OCI-LY7 (cell line): Measurements from ENCODE around the gene GRB10. TPM values are rescaled to one million over a fixed set of nuclear protein-coding genes. Genes with fewer than 3 reads are reported as not detected.

Source experiments
- BruUV-seq: library from RNA; stranded (reverse); fragments of 400-500 nt; replicated peaks from 2 replicates; lab custom pipeline; 2021; lab: Mats Ljungman, UMichigan
- CTCF ChIA-PET: fragments of 300-600 bp; sonication (Branson Sonifier 250); formaldehyde crosslinking; loops from one replicate; lab custom pipeline; 2022; ENCODE audit warnings: antibody characterized with exemption; ENCODE audit not compliant: unreplicated experiment; lab: Charles Lee
- POLR2A ChIA-PET: fragments of 300-600 bp; sonication (Branson Sonifier 250); formaldehyde crosslinking; loops from one replicate; lab custom pipeline; 2022; ENCODE audit warnings: antibody characterized with exemption; lab: Charles Lee
- DNase-seq: peaks from one replicate; pipeline ENCODE4 v3.0.0-alpha.2; 2015; ENCODE audit warnings: low spot score
- H2AFZ ChIP-seq: fragments of 200-600 bp; sonication (generic), shearing (Covaris generic); 2 replicates; pipeline ENCODE4 v1.6.1; 2014; ENCODE audit warnings: mild to moderate bottlenecking, antibody characterized with exemption, low read length, moderate library complexity
- H3K27ac ChIP-seq: fragments of 200-600 bp; sonication (generic); 2 replicates; pipeline ENCODE4 v1.5.1; 2014; ENCODE audit warnings: mixed run types, low read depth, mild to moderate bottlenecking, moderate library complexity, low read length, inconsistent platforms; ENCODE audit not compliant: poor library complexity, severe bottlenecking
- H3K36me3 ChIP-seq: fragments of 200-600 bp; sonication (generic); 2 replicates; pipeline ENCODE4 v1.6.1; 2014; ENCODE audit warnings: mild to moderate bottlenecking, antibody characterized with exemption, low read length, moderate library complexity, mixed read lengths; ENCODE audit not compliant: insufficient read depth
- H3K4me1 ChIP-seq: fragments of 200-600 bp; sonication (generic); 2 replicates; pipeline ENCODE4 v1.5.1; 2014; ENCODE audit warnings: mild to moderate bottlenecking, low read length; ENCODE audit not compliant: insufficient read depth, poor library complexity, severe bottlenecking
- H3K4me2 ChIP-seq: fragments of 200-600 bp; sonication (generic); 2 replicates; pipeline ENCODE4 v1.6.1; 2014; ENCODE audit warnings: mild to moderate bottlenecking, low read length
- H3K4me3 ChIP-seq: fragments of 200-600 bp; sonication (generic); 2 replicates; pipeline ENCODE4 v1.5.1; 2014; ENCODE audit warnings: mild to moderate bottlenecking, low read depth, low read length; ENCODE audit not compliant: poor library complexity, severe bottlenecking
- H3K79me2 ChIP-seq: fragments of 200-600 bp; sonication (generic); 2 replicates; pipeline ENCODE4 v1.6.1; 2016; ENCODE audit warnings: low read depth, mild to moderate bottlenecking, low read length, moderate library complexity, mixed read lengths; ENCODE audit not compliant: insufficient read depth
- H3K9me2 ChIP-seq: fragments of 200-600 bp; sonication (generic); 2 replicates; pipeline ENCODE4 v1.6.1; 2016; ENCODE audit warnings: mild to moderate bottlenecking, low read length, mixed read lengths; ENCODE audit not compliant: insufficient read depth
- H3K9me3 ChIP-seq: fragments of 200-600 bp; sonication (generic); 2 replicates; pipeline ENCODE4 v1.6.1; 2014; ENCODE audit warnings: mild to moderate bottlenecking, mixed run types, low read length, mixed read lengths
- H4K20me1 ChIP-seq: fragments of 200-600 bp; sonication (generic); 2 replicates; pipeline ENCODE4 v1.6.1; 2014; ENCODE audit warnings: mild to moderate bottlenecking, antibody characterized with exemption, low read length, moderate library complexity, mixed read lengths; ENCODE audit not compliant: insufficient read depth
- EZH2phosphoT487 ChIP-seq: fragments of 200-600 bp; sonication (generic); IDR thresholded peaks from 2 replicates; pipeline ENCODE4 v1.6.1; 2018; ENCODE audit warnings: low read depth, borderline replicate concordance, mild to moderate bottlenecking, mixed run types, antibody characterized with exemption, low read length, moderate library complexity, mixed read lengths
- intact Hi-C: fragments of 100-400 bp; cut with micrococcal nuclease; formaldehyde crosslinking; loops from one replicate; pipeline ENCODE4 v1.10.0; 2022; ENCODE audit not compliant: unreplicated experiment
- total RNA-seq, 2 experiments: library from RNA; depleted of rRNA in 1 of 2; stranded (reverse); fragments of >200 nt in 1 of 2; shearing (Covaris generic) in 1 of 2; gene quantifications; 2 replicates each; pipeline ENCODE4 v1.2.3, GENCODE V29; 2014 to 2022
- TF ChIP-seq, protein P1 (sequence below): fragments of 200-600 bp; sonication (generic); conservative IDR thresholded peaks from 2 replicates; pipeline ENCODE4 v1.5.1; 2014; ENCODE audit warnings: mild to moderate bottlenecking, antibody characterized with exemption, low read length, moderate library complexity, mixed read lengths

GRB10 gene
- total RNA-seq, 2 experiments from 2014 or later = not detected

- no peaks in the 10 kb centered on the region for H3K9me2 ChIP-seq
- DNase-seq = no peak
- H3K36me3 ChIP-seq = no peaks in the 10 kb centered on the region
- H2AFZ ChIP-seq = no peak overlapping the region
- H3K4me3 ChIP-seq = no peak overlapping the region
- 0 out of 2 replicates have a peak overlapping the region, but pooled peaks have one; percentile 9 for H3K4me2 ChIP-seq
- BruUV-seq = no TSS peak
- no peaks in the 10 kb centered on the region for H4K20me1 ChIP-seq
- H3K27ac ChIP-seq = no peak overlapping the region
- CTCF ChIA-PET = no interaction called here
- POLR2A ChIA-PET = no interaction called here
- TF ChIP-seq, protein P1, sequence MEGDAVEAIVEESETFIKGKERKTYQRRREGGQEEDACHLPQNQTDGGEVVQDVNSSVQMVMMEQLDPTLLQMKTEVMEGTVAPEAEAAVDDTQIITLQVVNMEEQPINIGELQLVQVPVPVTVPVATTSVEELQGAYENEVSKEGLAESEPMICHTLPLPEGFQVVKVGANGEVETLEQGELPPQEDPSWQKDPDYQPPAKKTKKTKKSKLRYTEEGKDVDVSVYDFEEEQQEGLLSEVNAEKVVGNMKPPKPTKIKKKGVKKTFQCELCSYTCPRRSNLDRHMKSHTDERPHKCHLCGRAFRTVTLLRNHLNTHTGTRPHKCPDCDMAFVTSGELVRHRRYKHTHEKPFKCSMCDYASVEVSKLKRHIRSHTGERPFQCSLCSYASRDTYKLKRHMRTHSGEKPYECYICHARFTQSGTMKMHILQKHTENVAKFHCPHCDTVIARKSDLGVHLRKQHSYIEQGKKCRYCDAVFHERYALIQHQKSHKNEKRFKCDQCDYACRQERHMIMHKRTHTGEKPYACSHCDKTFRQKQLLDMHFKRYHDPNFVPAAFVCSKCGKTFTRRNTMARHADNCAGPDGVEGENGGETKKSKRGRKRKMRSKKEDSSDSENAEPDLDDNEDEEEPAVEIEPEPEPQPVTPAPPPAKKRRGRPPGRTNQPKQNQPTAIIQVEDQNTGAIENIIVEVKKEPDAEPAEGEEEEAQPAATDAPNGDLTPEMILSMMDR = no peak
- no peak for TF ChIP-seq EZH2phosphoT487
- peaks cover 15% of the 10 kb centered on the region for H3K4me1 ChIP-seq
- intact Hi-C loops = no loop called here
- no peaks in the 10 kb centered on the region for H3K79me2 ChIP-seq
- H3K9me3 ChIP-seq = no peaks in the 10 kb centered on the region
These were observed 126.4 kb downstream of the GRB10 start for GRCh38 chr7:50656141-50656895.

- POLR2A ChIA-PET = no interaction called here
These were observed 127.2 kb downstream of the GRB10 start for GRCh38 chr7:50655490-50655889.

More at GRCh38 chr7:50655490-50655889, 127.2 kb downstream of the GRB10 start:
- Histone ChIP-seq H3K79me2 (no peaks in the 10 kb centered on the region), H2AFZ (no peak overlapping the region), H3K4me1 (peaks cover 13% of the 10 kb centered on the region), H3K36me3 (no peaks in the 10 kb centered on the region), H4K20me1 (no peaks in the 10 kb centered on the region), H3K4me3 (no peak overlapping the region), H3K9me3 (no peaks in the 10 kb centered on the region), H3K27ac (no peak overlapping the region), H3K9me2 (no peaks in the 10 kb centered on the region), H3K4me2 (no peak overlapping the region)
- BruUV-seq = no TSS peak
- intact Hi-C loops = no loop called here
- DNase-seq = no peak
- TF ChIP-seq, protein P1 = no peak
- no peak for TF ChIP-seq EZH2phosphoT487
- CTCF ChIA-PET = no interaction called here
